ENCODE measurements around the gene ODAM.
"Not testable (repeated sequence)": the region's sequence is repeated elsewhere in the genome, so short reads cannot be mapped to it uniquely, and the experiment has no call there.

Gene ODAM

GRCh38 chr4:70203601-70204000, 8.1 kb downstream of the ODAM start:
- CTCF ChIA-PET, result no interaction called here
- POLR2A ChIA-PET, result no interaction called here
- TF ChIP-seq SUZ12 (IDR thresholded peaks at IDR 0.05) (no peak), LEF1 (IDR thresholded peaks at IDR 0.05; ENCODE audit: borderline replicate concordance) (no peak), ELF4 (IDR thresholded peaks at IDR 0.05) (no peak), ZNF384 (IDR thresholded peaks at IDR 0.05) (no peak), SP1 (IDR thresholded peaks at IDR 0.05) (no peak), L3MBTL2 (conservative IDR thresholded peaks at IDR 0.05) (no peak), BHLHE40 (IDR thresholded peaks at IDR 0.05; ENCODE audit: borderline replicate concordance) (no peak), FOXK2 (IDR thresholded peaks at IDR 0.05) (no peak), HDGF (IDR thresholded peaks at IDR 0.05; ENCODE audit: borderline replicate concordance) (no peak), CTBP1 (IDR thresholded peaks at IDR 0.05; ENCODE audit: borderline replicate concordance) (no peak), PKNOX1 (IDR thresholded peaks at IDR 0.05) (no peak), FOXM1 (IDR thresholded peaks at IDR 0.05; ENCODE audit: borderline replicate concordance) (no peak), FOXA1 (IDR thresholded peaks at IDR 0.05) (no peak), NFRKB (IDR thresholded peaks at IDR 0.05) (no peak), ARNT (IDR thresholded peaks at IDR 0.05) (no peak), TARDBP (IDR thresholded peaks at IDR 0.05) (no peak)

GRCh38 chr4:70212752-70213151, 17.2 kb downstream of the ODAM start:
- POLR2A ChIA-PET; DNase-seq (ENCODE audit: extremely low spot score); CTCF ChIA-PET: not testable (repeated sequence)

More at GRCh38 chr4:70203601-70204000, 8.1 kb downstream of the ODAM start:
- no peak for DNase-seq (ENCODE audit: extremely low spot score)

GRCh38 chr4:70216109-70216508, 20.6 kb downstream of the ODAM start:
- DNase-seq (ENCODE audit: extremely low spot score); CTCF ChIA-PET; POLR2A ChIA-PET: not testable (repeated sequence)

GRCh38 chr4:70216550-70216949, 21.0 kb downstream of the ODAM start:
- DNase-seq (ENCODE audit: extremely low spot score); POLR2A ChIA-PET; CTCF ChIA-PET: not testable (repeated sequence)

- POLR2A ChIA-PET; DNase-seq (ENCODE audit: extremely low spot score); CTCF ChIA-PET: not testable (repeated sequence)
Observed at GRCh38 chr4:70221389-70221788, 25.9 kb downstream of the ODAM start.

- POLR2A ChIA-PET; CTCF ChIA-PET; DNase-seq (ENCODE audit: extremely low spot score): not testable (repeated sequence)
Observed at GRCh38 chr4:70221818-70222217, 26.3 kb downstream of the ODAM start.

GRCh38 chr4:70225824-70226223, 30.3 kb downstream of the ODAM start, which contains the start of gene FDCSP:
TSS of gene FDCSP (plus strand) at chr4:70226124. CDS start at chr4:70231195, 5,071 bp downstream.
- CTCF ChIA-PET, result no interaction called here
- POLR2A ChIA-PET, result no interaction called here

GRCh38 chr4:70236125-70236524, 40.6 kb downstream of the ODAM start:
- no peak for DNase-seq (ENCODE audit: extremely low spot score)
- ChIA-PET POLR2A (no interaction called here), CTCF (no interaction called here)
- no peak for TF ChIP-seq CTBP1 (IDR thresholded peaks at IDR 0.05; ENCODE audit: borderline replicate concordance)
- no peak for TF ChIP-seq TARDBP (IDR thresholded peaks at IDR 0.05)
- TF ChIP-seq FOXM1 (IDR thresholded peaks at IDR 0.05; ENCODE audit: borderline replicate concordance), result no peak
- no peak for TF ChIP-seq ELF4 (IDR thresholded peaks at IDR 0.05)
- TF ChIP-seq LEF1 (IDR thresholded peaks at IDR 0.05; ENCODE audit: borderline replicate concordance), result no peak
- TF ChIP-seq SUZ12 (IDR thresholded peaks at IDR 0.05), result no peak
- TF ChIP-seq BHLHE40 (IDR thresholded peaks at IDR 0.05; ENCODE audit: borderline replicate concordance), result no peak
- no peak for TF ChIP-seq ARNT (IDR thresholded peaks at IDR 0.05)
- TF ChIP-seq HDGF (IDR thresholded peaks at IDR 0.05; ENCODE audit: borderline replicate concordance), result no peak
- TF ChIP-seq NFRKB (IDR thresholded peaks at IDR 0.05), result no peak
- TF ChIP-seq FOXK2 (IDR thresholded peaks at IDR 0.05), result no peak
- TF ChIP-seq PKNOX1 (IDR thresholded peaks at IDR 0.05), result no peak
- TF ChIP-seq FOXA1 (IDR thresholded peaks at IDR 0.05), result no peak
- no peak for TF ChIP-seq ZNF384 (IDR thresholded peaks at IDR 0.05)

More at GRCh38 chr4:70225824-70226223, 30.3 kb downstream of the ODAM start, which contains the start of gene FDCSP:
- DNase-seq (ENCODE audit: extremely low spot score), result no peak
- TF ChIP-seq L3MBTL2 (conservative IDR thresholded peaks at IDR 0.05) (no peak), BHLHE40 (IDR thresholded peaks at IDR 0.05; ENCODE audit: borderline replicate concordance) (no peak), SP1 (IDR thresholded peaks at IDR 0.05) (no peak), TARDBP (IDR thresholded peaks at IDR 0.05) (no peak)
